NCI-H1417 treated with DMSO at 0.1 percent for 48 hours (cell line): Measurements from ENCODE around the gene YDJC.

Experiments
- DNase-seq: peaks from one replicate; lab custom pipeline; 2025; lab: John Stamatoyannopoulos, UW

YDJC gene

DNA sequence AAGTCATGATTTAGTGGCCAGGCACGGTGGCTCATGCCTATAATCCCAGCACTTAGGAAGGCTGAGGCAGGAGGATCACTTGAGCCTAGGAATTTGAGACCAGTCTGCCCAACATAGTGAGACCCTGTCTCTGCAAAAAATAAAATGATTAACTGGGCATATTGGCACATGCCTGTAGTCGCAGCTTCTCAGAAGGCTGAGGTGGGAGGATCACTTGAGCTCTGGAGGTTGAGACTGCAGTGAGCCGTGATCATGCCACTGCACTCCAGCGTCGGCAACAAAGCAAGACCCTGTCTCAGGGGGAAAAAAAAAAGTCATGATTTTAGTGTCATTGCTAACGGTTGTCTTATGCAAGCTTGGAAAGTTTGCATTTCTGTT lies 50.4 kb downstream of the YDJC start:
- DNase-seq: no peak
